Kidney epithelial cell (primary cell): ENCODE results near the gene HHLA2. TPM values are rescaled to one million over a fixed set of nuclear protein-coding genes. Genes with fewer than 3 reads are reported as not detected.

Experiments used
- DNase-seq: peaks from one replicate; pipeline ENCODE4 v3.0.0-alpha.2; 2010; ENCODE audit warnings: low read depth
- H3K27me3 ChIP-seq: 2 replicates; pipeline ENCODE4 v1.6.0; 2011; ENCODE audit warnings: low read length; ENCODE audit not compliant: control insufficient read depth, insufficient read depth
- H3K36me3 ChIP-seq: 2 replicates; pipeline ENCODE4 v1.5.1; 2011; ENCODE audit warnings: low read length; ENCODE audit not compliant: control insufficient read depth, insufficient read depth
- H3K4me3 ChIP-seq: 2 replicates; pipeline ENCODE4 v1.5.1; 2011; ENCODE audit warnings: low read depth, mild to moderate bottlenecking, control low read depth, low read length
- CTCF ChIP-seq: IDR thresholded peaks from 2 replicates; pipeline ENCODE4 v1.5.1; 2011; ENCODE audit warnings: mild to moderate bottlenecking, moderate library complexity, low read length, control low read depth, inconsistent platforms; ENCODE audit not compliant: insufficient read depth, poor library complexity, severe bottlenecking
- total RNA-seq: library from RNA; depleted of rRNA; stranded (reverse); fragments of >200 nt; gene quantifications from 2 replicates; pipeline ENCODE4 v1.2.3, GENCODE V29; 2015

The HHLA2 gene
- total RNA-seq, 1 donor from 2014 or later = 0.79 TPM

- TF ChIP-seq CTCF = no peak
- Histone ChIP-seq H3K36me3 (no peaks in the 10 kb centered on the region), H3K27me3 (no peaks in the 10 kb centered on the region), H3K4me3 (no peak overlapping the region)
- DNase-seq = no peak
These were observed 19.5 kb downstream of the HHLA2 start for GRCh38 chr3:108315767-108316301.

- no peak for TF ChIP-seq CTCF
- H3K4me3 ChIP-seq = no peak overlapping the region
- no peaks in the 10 kb centered on the region for H3K27me3 ChIP-seq
- no peak for DNase-seq
- no peaks in the 10 kb centered on the region for H3K36me3 ChIP-seq
These were observed 23.2 kb downstream of the HHLA2 start for GRCh38 chr3:108319428-108320082.

GRCh38 chr3:108320746-108321350 lies 24.5 kb downstream of the HHLA2 start:
- DNase-seq = no peak

GRCh38 chr3:108322352-108322751 lies 26.0 kb downstream of the HHLA2 start:
- Histone ChIP-seq H3K27me3 (no peaks in the 10 kb centered on the region), H3K4me3 (no peak overlapping the region), H3K36me3 (no peaks in the 10 kb centered on the region)
- TF ChIP-seq CTCF = peak; percentile 30
- DNase-seq = no peak

More at GRCh38 chr3:108320746-108321350, 24.5 kb downstream of the HHLA2 start:
- no peak overlapping the region for H3K4me3 ChIP-seq
- TF ChIP-seq CTCF = no peak
- H3K36me3 ChIP-seq = no peaks in the 10 kb centered on the region
- H3K27me3 ChIP-seq = no peaks in the 10 kb centered on the region

GRCh38 chr3:108324177-108324576 lies 27.8 kb downstream of the HHLA2 start:
- H3K4me3 ChIP-seq = no peak overlapping the region
- no peaks in the 10 kb centered on the region for H3K27me3 ChIP-seq
- no peaks in the 10 kb centered on the region for H3K36me3 ChIP-seq
- TF ChIP-seq CTCF = no peak
- DNase-seq = no peak

GRCh38 chr3:108327168-108327567 lies 30.8 kb downstream of the HHLA2 start:
- Histone ChIP-seq H3K27me3 (no peaks in the 10 kb centered on the region), H3K36me3 (no peaks in the 10 kb centered on the region), H3K4me3 (no peak overlapping the region)
- no peak for DNase-seq
- TF ChIP-seq CTCF = no peak
